A673 (cell line): Measurements from ENCODE around the gene HS3ST4. TPM values are rescaled to one million over a fixed set of nuclear protein-coding genes. Genes with fewer than 3 reads are reported as not detected.

Experiments
- BruUV-seq: library from RNA; stranded (reverse); fragments of 400-500 nt; replicated peaks from 2 replicates; lab custom pipeline; 2021; lab: Mats Ljungman, UMichigan
- CTCF ChIA-PET: fragments of 300-600 bp; sonication (Branson Sonifier 250); formaldehyde crosslinking; loops from one replicate; lab custom pipeline; 2022; ENCODE audit warnings: antibody characterized with exemption; lab: Charles Lee
- POLR2A ChIA-PET: fragments of 300-600 bp; sonication (Branson Sonifier 250); formaldehyde crosslinking; loops from one replicate; lab custom pipeline; 2022; ENCODE audit warnings: antibody characterized with exemption; ENCODE audit not compliant: low non-redundant PET; lab: Charles Lee
- DNase-seq: peaks from one replicate; pipeline ENCODE4 v3.0.0-alpha.2; 2015; ENCODE audit warnings: low spot score
- H3K27ac ChIP-seq: fragments of 200-600 bp; sonication (generic); 2 replicates; pipeline ENCODE4 v1.5.1; 2016; ENCODE audit warnings: mixed run types, low read depth, mild to moderate bottlenecking, mixed read lengths, antibody characterized with exemption, low read length; ENCODE audit not compliant: poor library complexity, severe bottlenecking
- H3K27me3 ChIP-seq: fragments of 200-600 bp; sonication (generic); replicated peaks from 2 replicates; pipeline ENCODE4 v1.6.1; 2017; ENCODE audit warnings: mixed run types, low read depth, mild to moderate bottlenecking, mixed read lengths, antibody characterized with exemption, low read length; ENCODE audit not compliant: insufficient read depth, poor library complexity
- H3K36me3 ChIP-seq: fragments of 200-600 bp; sonication (generic); 2 replicates; pipeline ENCODE4 v1.6.1; 2016; ENCODE audit warnings: mixed run types, mild to moderate bottlenecking, mixed read lengths, antibody characterized with exemption, low read length; ENCODE audit not compliant: insufficient read depth, poor library complexity, severe bottlenecking
- H3K4me1 ChIP-seq: fragments of 200-600 bp; sonication (generic); 2 replicates; pipeline ENCODE4 v1.6.1; 2017; ENCODE audit warnings: mixed run types, mild to moderate bottlenecking, mixed read lengths, antibody characterized with exemption, low read length; ENCODE audit not compliant: insufficient read depth, poor library complexity, severe bottlenecking
- H3K4me3 ChIP-seq: fragments of 200-600 bp; sonication (generic); 2 replicates; pipeline ENCODE4 v1.5.1; 2016; ENCODE audit warnings: low read depth, mixed run types, mild to moderate bottlenecking, mixed read lengths, low read length; ENCODE audit not compliant: poor library complexity, severe bottlenecking
- H3K9me3 ChIP-seq: fragments of 200-600 bp; sonication (generic); 2 replicates; pipeline ENCODE4 v1.6.1; 2016; ENCODE audit warnings: mixed run types, low read depth, mild to moderate bottlenecking, mixed read lengths, antibody characterized with exemption, low read length; ENCODE audit not compliant: poor library complexity, severe bottlenecking
- CTCF ChIP-seq: fragments of 300-800, 200-600 bp; sonication (generic); conservative IDR thresholded peaks from 2 replicates; pipeline ENCODE4 v1.5.1; 2017; ENCODE audit warnings: low read depth, mild to moderate bottlenecking, antibody characterized with exemption, low read length, moderate library complexity, mixed read lengths
- EZH2 ChIP-seq: fragments of 200-600 bp; sonication (generic); IDR thresholded peaks from 2 replicates; pipeline ENCODE4 v1.6.1; 2017; ENCODE audit warnings: borderline replicate concordance, low read depth, mild to moderate bottlenecking, mixed read lengths, antibody characterized with exemption, low read length; ENCODE audit not compliant: poor library complexity, severe bottlenecking
- intact Hi-C: fragments of 100-400 bp; cut with micrococcal nuclease; formaldehyde crosslinking; loops from one replicate; pipeline ENCODE4 v1.10.0; 2022; ENCODE audit not compliant: unreplicated experiment
- total RNA-seq: library from RNA; stranded (reverse); gene quantifications from 2 replicates; pipeline ENCODE4 v1.2.3, GENCODE V29; 2021

HS3ST4 gene
- total RNA-seq, 1 experiment from 2014 or later = 33.5 TPM

DNA sequence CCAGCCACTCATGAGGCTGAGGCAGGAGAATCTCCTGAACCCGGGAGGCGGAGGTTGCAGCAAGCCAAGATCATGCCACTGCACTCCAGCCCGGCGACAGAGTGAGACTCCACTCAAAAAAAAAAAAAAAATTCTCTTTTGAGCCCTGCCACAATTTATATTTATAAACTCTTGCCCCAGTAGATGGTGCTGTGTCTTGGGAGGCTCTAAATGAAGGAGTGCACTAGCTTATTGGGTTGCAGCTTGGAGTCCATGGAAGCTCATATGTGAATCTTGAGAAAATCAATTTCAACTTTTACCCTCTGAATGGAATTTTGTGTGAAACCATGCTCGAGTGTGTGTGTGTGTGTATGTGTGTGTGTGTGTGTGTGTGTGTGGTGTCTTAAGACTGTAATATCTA is 420.1 kb downstream of the HS3ST4 start:
- H3K27ac ChIP-seq = no peak overlapping the region
- TF ChIP-seq EZH2 (no peak), CTCF (peak; percentile 40)
- H3K4me3 ChIP-seq = no peak overlapping the region
- no peaks in the 10 kb centered on the region for H3K36me3 ChIP-seq
- CTCF ChIA-PET = interaction anchor here (0.6 kb wide), 3 partner anchors 52 to 498 kb away, joined by 4 to 5 read pairs (median 5); no protein-coding TSS in a partner anchor
- peaks cover 9% of the 10 kb centered on the region for H3K4me1 ChIP-seq
- no peaks in the 10 kb centered on the region for H3K9me3 ChIP-seq
- no peaks in the 10 kb centered on the region for H3K27me3 ChIP-seq
- POLR2A ChIA-PET = no interaction called here
- BruUV-seq = no TSS peak
- DNase-seq = peak; percentile 57
- intact Hi-C loops = no loop called here

DNA sequence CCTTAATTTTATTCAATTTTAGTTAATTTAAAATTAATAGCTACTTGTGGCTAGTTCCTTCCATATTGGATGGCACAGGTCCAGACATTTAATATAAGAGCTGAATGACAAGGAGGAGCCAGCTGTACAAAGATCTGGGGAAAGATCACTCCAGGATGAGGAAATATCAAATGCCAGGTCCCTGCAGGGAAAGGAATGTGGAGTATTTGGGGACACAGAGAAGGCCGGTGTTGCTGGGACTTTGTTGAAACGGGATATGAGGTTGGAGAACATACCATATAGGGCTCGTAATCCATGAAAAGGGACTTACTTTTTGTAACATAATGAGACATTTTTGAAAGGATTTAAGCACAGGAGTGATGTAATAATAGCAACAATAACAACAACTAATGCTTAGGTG is 426.8 kb downstream of the HS3ST4 start:
- Histone ChIP-seq H3K4me3 (no peak overlapping the region), H3K27me3 (no peaks in the 10 kb centered on the region), H3K36me3 (no peaks in the 10 kb centered on the region), H3K27ac (no peak overlapping the region), H3K9me3 (no peaks in the 10 kb centered on the region), H3K4me1 (peaks cover 6% of the 10 kb centered on the region)
- TF ChIP-seq CTCF = no peak
- no peak for TF ChIP-seq EZH2
- intact Hi-C loops = no loop called here
- ChIA-PET CTCF (no interaction called here), POLR2A (no interaction called here)
- BruUV-seq = no TSS peak
- peak; percentile 73 for DNase-seq

DNA sequence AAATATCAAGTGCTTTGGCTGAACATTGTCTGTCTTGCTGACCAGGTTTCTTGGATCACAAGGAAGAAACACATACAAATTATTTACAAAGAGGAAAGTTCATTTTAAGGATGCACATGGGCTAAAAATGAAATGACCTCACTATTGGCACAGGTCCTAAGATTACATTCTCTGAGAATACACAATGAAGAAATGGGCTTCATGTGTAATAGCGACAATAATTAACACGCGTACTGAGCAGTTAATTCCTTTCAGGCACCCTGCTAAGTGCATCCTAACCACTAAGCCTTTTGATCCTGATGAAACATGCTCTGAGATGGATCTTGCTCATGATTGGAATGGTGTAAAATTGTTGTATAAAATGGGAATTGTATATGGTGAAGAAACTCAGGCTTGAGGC is 429.0 kb downstream of the HS3ST4 start:
- no peak for TF ChIP-seq CTCF
- TF ChIP-seq EZH2 = no peak
- Histone ChIP-seq H3K36me3 (no peaks in the 10 kb centered on the region), H3K4me3 (no peak overlapping the region), H3K4me1 (peaks cover 6% of the 10 kb centered on the region), H3K27ac (no peak overlapping the region), H3K27me3 (no peaks in the 10 kb centered on the region), H3K9me3 (no peaks in the 10 kb centered on the region)
- ChIA-PET POLR2A (no interaction called here), CTCF (no interaction called here)
- BruUV-seq = no TSS peak
- intact Hi-C loops = no loop called here
- DNase-seq = peak; percentile 41
